ENCODE results near the gene ALDH6A1.
"Not testable (repeated sequence)": the region's sequence is repeated elsewhere in the genome, so short reads cannot be mapped to it uniquely, and the experiment has no call there.

DNA sequence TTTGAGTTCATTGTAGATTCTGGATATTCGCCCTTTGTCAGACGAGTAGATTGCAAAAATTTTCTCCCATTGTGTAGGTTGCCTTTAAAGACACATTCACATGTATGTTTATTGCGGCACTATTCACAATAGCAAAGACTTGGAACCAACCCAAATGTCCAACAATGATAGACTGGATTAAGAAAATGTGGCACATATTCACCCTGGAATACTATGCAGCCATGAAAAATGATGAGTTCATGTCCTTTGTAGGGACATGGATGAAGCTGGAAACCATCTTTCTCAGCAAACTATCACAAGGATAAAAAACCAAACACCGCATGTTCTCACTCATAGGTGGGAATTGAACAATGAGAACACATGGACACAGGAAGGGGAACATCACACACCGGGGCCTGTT, 41.2 kb upstream of the ALDH6A1 start:
- TF ChIP-seq, protein P1, sequence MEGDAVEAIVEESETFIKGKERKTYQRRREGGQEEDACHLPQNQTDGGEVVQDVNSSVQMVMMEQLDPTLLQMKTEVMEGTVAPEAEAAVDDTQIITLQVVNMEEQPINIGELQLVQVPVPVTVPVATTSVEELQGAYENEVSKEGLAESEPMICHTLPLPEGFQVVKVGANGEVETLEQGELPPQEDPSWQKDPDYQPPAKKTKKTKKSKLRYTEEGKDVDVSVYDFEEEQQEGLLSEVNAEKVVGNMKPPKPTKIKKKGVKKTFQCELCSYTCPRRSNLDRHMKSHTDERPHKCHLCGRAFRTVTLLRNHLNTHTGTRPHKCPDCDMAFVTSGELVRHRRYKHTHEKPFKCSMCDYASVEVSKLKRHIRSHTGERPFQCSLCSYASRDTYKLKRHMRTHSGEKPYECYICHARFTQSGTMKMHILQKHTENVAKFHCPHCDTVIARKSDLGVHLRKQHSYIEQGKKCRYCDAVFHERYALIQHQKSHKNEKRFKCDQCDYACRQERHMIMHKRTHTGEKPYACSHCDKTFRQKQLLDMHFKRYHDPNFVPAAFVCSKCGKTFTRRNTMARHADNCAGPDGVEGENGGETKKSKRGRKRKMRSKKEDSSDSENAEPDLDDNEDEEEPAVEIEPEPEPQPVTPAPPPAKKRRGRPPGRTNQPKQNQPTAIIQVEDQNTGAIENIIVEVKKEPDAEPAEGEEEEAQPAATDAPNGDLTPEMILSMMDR (conservative IDR thresholded peaks at IDR 0.05), result not testable (repeated sequence)
- not testable (repeated sequence) for TF ChIP-seq ZFX (IDR thresholded peaks at IDR 0.05)
